HEK293T (cell line): ENCODE measurements around the gene C3orf38.

Source experiments
- BHLHE40 ChIP-seq: fragments of 450-650 bp; IDR thresholded peaks from 2 replicates; pipeline ENCODE4 v1.6.1; 2016; ENCODE audit warnings: mild to moderate bottlenecking, moderate library complexity, borderline replicate concordance
- CTBP1 ChIP-seq: fragments of 450-650 bp; IDR thresholded peaks from 2 replicates; pipeline ENCODE4 v1.6.1; 2016; ENCODE audit warnings: borderline replicate concordance
- ELF4 ChIP-seq: fragments of 450-650 bp; IDR thresholded peaks from 2 replicates; pipeline ENCODE4 v1.6.1; 2017; ENCODE audit warnings: antibody characterized with exemption
- FOXM1 ChIP-seq: fragments of 450-650 bp; IDR thresholded peaks from 2 replicates; pipeline ENCODE4 v1.6.1; 2017; ENCODE audit warnings: mild to moderate bottlenecking, borderline replicate concordance
- SP1 ChIP-seq: fragments of 450-650 bp; IDR thresholded peaks from 2 replicates; pipeline ENCODE4 v1.6.1; 2017

- TF ChIP-seq ELF4 (no peak), SP1 (no peak), CTBP1 (no peak), FOXM1 (no peak), BHLHE40 (no peak)
Observed at GRCh38 chr3:88191872-88192409, 42.2 kb downstream of the C3orf38 start.
